Measurements from ENCODE around the gene TERT.
A peak's percentile ranks its signal among the peaks of the same experiment; 100 is the strongest.

TERT gene

DNA sequence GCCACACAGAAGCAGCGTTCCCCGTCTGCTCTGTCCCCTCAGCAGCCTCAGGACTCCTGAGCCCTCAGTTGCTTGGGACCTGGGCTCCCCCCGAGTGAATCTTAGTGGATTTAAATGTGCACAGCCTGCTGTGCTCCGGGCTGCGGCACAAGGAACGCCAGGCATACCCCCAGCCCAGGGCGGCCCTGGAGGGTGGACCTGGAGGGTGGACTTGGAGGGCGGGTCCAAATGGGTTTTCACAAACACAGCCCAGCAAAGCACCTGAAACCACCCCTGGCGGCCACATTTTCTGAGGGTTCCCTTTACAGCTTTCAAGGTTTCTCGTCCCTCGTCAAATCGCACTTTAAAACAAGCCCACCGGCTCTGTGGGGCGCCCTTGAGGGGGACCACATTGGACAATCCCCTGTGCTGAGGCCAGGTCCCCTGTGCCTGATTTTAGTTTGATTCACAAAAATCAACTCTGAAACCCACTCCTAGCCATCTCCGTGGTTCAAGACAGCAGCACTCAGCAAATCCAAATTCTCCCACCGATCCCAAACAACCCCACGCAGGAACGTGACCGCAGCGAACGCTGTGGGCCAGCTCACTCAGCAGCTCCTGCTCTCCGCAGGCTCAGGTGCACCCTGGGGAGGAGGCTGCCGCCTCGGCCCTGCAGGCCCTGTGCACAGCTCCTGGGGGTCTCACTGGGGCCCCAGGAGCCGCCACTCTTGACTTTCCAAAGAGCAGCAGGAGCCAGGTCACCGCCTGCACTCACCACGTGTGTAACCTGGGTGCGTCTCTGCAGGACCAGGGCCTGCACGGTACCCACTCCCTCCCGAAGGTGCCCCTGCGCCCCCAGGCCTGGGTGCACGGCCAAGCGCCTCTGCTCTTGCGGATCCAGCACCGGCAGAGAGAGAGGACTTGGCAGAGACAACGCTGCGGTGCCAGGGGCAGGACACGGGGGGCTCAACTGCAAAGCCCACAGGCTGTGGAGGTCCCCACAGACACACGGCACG lies 29.1 kb downstream of the TERT start:
- DNase-seq (ENCODE audit: low read depth), result no peak
- H3K4me3 ChIP-seq (ENCODE audit: low read length), result no peak overlapping the region
- TF ChIP-seq, protein P1, sequence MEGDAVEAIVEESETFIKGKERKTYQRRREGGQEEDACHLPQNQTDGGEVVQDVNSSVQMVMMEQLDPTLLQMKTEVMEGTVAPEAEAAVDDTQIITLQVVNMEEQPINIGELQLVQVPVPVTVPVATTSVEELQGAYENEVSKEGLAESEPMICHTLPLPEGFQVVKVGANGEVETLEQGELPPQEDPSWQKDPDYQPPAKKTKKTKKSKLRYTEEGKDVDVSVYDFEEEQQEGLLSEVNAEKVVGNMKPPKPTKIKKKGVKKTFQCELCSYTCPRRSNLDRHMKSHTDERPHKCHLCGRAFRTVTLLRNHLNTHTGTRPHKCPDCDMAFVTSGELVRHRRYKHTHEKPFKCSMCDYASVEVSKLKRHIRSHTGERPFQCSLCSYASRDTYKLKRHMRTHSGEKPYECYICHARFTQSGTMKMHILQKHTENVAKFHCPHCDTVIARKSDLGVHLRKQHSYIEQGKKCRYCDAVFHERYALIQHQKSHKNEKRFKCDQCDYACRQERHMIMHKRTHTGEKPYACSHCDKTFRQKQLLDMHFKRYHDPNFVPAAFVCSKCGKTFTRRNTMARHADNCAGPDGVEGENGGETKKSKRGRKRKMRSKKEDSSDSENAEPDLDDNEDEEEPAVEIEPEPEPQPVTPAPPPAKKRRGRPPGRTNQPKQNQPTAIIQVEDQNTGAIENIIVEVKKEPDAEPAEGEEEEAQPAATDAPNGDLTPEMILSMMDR (IDR thresholded peaks at IDR 0.05; ENCODE audit: insufficient read depth, low read depth, low read length, missing control alignments), result no peak

DNA sequence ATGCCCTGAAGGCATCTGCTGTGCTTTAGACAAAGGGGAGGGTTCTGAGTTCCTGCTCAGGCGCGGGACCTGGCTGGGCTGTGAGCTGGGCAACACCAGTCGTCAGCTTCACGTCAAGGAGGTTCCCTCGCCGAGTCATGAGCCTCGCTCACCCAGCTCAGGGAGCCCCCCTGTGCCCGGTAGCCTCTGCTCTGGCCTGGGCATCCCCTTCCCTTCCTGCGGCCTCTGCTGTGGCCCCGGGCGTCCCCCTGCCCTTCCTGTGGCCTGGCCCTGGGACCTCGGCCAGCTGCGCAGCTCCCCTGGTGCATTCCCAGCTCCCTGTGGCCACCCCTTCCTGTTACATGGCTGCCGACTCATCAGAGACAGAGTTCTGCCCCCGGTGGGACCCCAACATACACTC lies 29.8 kb downstream of the TERT start:
- no peak for DNase-seq (ENCODE audit: low read depth)

DNA sequence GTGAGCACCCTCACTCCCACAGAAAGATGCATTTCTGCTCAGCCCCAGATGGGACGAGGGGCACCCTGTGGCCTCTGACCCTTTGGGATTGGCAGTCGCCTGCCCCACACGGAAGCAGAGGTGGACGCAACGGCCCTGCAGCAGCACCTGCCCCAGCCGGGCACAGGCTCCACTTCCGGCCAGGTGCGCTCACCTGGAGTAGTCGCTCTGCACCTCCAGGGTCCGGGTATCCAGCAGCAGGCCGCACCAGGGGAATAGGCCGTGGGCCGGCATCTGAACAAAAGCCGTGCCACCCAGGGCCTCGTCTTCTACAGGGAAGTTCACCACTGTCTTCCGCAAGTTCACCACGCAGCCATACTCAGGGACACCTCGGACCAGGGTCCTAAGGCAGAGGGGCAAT lies 30.7 kb downstream of the TERT start:
- no peak for DNase-seq (ENCODE audit: low read depth)
- TF ChIP-seq, protein P1 (IDR thresholded peaks at IDR 0.05; ENCODE audit: insufficient read depth, low read depth, low read length, missing control alignments), result no peak
- H3K4me3 ChIP-seq (ENCODE audit: low read length), result no peak overlapping the region

More for the DNA sequence above, 29.8 kb downstream of the TERT start:
- no peak overlapping the region for H3K4me3 ChIP-seq (ENCODE audit: low read length)
- TF ChIP-seq, protein P1 (IDR thresholded peaks at IDR 0.05; ENCODE audit: insufficient read depth, low read depth, low read length, missing control alignments), result no peak

- no peak overlapping the region for H3K4me3 ChIP-seq (ENCODE audit: low read length)
- TF ChIP-seq, protein P1 (IDR thresholded peaks at IDR 0.05; ENCODE audit: insufficient read depth, low read depth, low read length, missing control alignments), result no peak
- peak; percentile 18 for DNase-seq (ENCODE audit: low read depth)
Measured at GRCh38 chr5:1262381-1262780, 32.5 kb downstream of the TERT start.

DNA sequence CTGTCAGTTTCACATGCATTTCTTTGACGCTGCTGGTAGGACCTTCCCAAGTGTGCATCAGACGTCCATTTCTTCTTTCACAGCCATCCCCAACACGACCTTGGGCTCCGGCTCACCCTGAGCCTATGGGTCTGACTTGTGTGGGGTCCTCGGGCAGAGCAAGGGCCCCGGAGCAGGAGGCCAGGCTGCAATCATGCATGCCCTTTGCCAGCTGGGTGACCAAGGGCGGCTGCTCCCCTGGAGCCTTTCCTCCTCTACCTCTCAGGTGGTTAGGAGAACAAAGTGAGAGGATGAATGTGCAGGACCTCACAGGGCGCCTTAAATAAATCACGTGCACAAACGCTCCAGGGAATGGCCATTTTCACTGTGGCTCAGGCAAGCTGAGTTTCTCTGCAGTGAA lies 33.2 kb downstream of the TERT start:
- no peak for DNase-seq (ENCODE audit: low read depth)
- H3K4me3 ChIP-seq (ENCODE audit: low read length), result no peak overlapping the region
- TF ChIP-seq, protein P1 (IDR thresholded peaks at IDR 0.05; ENCODE audit: insufficient read depth, low read depth, low read length, missing control alignments), result no peak

GRCh38 chr5:1259806-1260480 lies 34.9 kb downstream of the TERT start:
- no peak for DNase-seq (ENCODE audit: low read depth)
- TF ChIP-seq, protein P1 (IDR thresholded peaks at IDR 0.05; ENCODE audit: insufficient read depth, low read depth, low read length, missing control alignments), result no peak
- no peak overlapping the region for H3K4me3 ChIP-seq (ENCODE audit: low read length)
